NCI-H1048 (cell line): ENCODE data around the gene CD82.
A peak's percentile ranks its signal among the peaks of the same experiment; 100 is the strongest.

ENCODE experiments used
- DNase-seq: peaks from one replicate; lab custom pipeline; 2025; lab: John Stamatoyannopoulos, UW

CD82 gene, protein sequence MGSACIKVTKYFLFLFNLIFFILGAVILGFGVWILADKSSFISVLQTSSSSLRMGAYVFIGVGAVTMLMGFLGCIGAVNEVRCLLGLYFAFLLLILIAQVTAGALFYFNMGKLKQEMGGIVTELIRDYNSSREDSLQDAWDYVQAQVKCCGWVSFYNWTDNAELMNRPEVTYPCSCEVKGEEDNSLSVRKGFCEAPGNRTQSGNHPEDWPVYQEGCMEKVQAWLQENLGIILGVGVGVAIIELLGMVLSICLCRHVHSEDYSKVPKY

DNA sequence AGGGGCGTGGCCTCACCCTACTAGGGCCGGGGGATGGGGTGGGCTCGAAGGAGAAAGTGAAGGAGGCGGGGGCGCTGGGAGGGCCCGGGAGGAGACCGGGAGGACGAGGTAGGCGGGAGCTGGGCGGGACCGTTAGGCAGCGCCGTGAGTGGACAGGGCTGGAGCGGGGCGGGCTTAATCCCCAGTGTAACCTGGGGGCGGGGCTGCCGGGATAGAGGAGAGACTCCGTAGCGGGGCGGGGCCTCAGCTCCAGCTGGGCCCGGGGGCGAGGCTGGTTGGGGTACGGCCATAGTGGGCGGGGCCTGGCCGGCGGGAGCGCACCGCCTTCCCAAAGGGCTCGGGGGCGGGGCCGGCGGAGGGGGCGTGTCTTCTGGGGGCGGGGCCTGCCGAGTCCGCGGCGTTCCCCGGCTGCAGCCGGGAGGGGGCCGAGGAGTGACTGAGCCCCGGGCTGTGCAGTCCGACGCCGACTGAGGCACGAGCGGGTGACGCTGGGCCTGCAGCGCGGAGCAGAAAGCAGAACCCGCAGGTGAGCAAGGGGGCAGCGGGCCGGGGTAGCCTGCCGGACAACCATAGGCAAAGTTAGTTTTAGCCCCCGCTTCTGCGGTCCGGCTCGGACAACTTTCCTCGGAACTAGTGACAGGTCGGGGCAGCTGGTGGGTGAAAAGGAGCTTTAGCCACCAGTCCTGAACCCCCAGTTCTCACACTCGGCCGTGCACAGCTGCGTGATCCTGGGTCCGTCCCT lies at the start of gene CD82:
CD82 (plus strand) TSS at position 453 of the 742 bp plus-strand sequence. CDS start 29,000 bp downstream, outside the sequence.
- peak; percentile 98 for DNase-seq

GRCh38 chr11:44516688-44517507 lies 48.6 kb upstream of the CD82 start:
- DNase-seq = no peak

GRCh38 chr11:44517541-44517940 lies 47.9 kb upstream of the CD82 start:
- DNase-seq = no peak

GRCh38 chr11:44518968-44519550 lies 46.4 kb upstream of the CD82 start:
- DNase-seq = no peak

DNA sequence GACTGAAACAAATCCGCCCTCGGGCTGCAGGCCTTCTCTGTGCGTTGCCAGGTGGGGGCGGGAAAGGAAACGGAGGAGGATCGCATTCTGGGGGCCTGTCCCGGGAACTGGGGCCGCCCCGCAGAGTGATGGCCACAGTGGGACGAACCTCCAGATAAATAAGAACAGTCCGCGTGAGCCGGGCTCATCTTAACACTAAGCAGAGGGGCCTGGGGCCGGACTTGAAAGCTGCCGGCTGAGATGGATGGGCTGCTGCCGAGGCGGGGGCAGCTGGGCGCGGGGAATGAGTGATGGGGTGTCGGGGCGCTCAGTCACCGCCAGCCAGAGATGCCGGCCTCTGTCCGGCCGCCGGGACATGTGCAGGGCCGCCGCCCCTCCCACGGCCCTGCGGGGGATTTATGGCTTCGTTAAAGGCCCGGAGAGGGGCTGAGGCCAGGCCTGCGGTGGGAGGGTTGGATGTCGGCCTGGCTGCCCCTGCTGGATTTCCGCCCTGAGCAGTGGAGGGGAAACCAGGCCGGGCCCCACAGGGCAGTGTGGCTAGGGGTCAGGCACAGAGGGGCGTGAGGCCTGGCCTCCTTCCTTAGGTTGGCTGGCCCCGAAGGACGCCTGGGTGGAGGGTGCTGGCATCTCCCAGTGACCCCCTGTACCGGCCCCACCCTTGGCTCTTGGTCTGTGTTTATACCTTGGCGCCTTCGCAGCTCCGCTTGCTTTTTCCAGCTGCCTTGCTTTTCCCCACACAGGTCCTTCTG lies 45.3 kb upstream of the CD82 start:
- DNase-seq = no peak

DNA sequence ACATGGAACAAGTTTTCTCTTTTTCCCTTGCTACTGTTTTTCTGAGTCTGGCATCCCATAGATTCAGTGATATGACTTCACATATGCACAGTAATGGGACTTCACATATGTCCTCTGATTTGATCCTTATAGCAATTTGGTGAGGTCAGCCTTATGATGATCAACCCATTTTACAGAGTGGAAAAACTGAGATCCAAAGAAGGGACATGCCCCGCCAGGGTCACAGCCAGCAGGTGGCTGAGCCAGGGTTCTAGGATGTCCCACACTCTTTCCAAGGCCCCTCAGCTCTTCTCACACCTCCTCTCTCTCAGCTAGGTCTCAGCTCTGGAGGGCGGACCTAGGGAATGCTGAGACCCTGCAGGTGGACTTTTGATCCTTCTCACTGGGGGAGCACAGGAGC lies 44.3 kb upstream of the CD82 start:
- no peak for DNase-seq

- no peak for DNase-seq
Measured at GRCh38 chr11:44522294-44522693, 43.2 kb upstream of the CD82 start.

GRCh38 chr11:44524346-44524745 lies 41.1 kb upstream of the CD82 start:
- DNase-seq = no peak

DNA sequence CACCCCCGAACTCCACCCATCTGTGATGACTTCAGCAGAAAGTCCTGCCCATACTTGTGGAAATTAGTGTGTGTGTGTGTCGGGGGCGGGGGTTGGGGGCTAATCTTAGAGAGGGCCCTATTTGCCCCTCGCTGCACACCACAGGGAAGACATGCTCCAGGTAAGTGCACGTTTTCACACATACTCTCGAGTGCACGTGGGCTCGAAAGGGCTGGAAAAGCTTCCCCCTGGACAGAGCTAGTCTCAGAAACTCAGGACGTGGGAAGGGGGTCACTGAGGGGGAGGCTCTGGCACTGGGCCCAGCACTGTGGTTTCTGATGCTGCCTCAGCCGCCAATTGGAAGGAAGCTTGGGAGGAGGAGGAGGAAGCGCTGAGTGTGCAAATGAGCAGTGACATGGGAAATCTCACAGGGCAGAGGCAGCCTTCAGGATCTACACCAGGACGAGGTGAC lies 40.7 kb upstream of the CD82 start:
- no peak for DNase-seq

DNA sequence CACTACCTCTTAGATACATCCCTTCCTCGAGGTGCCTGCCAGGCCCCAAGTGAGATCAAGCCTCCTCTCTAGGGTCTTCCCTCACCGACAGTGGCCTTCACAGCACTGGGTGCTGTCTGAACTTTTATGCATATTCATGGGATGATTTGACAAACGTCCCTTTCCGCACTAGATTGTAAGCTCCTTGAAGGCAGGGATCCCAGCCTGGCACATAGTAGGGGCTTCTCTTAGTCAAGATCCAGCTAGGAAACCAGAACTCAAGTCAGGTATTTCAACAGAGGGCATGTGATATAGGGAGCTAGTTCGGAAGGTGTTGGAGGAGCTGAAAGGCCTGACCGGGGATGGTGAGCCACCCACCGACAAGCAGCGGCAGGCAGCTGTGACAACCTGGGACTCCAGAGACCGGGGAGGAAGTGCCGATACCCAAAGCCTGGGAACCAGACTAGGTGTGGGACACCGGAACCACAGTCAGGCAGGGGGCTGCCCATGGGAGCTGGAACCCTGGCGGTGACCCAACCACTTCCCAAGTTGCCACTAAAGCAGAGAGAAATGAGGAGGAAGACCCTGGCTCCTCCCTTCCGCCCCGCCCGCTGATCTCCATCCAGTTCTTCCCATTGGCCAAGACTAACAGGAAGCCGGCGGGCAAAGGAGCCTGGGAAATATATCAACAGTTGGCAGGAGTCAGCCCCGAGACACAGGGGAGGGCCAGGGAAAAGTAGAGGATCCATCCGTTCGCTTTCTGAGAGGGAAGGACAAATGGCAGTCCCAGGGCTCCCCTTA lies 39.8 kb upstream of the CD82 start:
- no peak for DNase-seq

DNA sequence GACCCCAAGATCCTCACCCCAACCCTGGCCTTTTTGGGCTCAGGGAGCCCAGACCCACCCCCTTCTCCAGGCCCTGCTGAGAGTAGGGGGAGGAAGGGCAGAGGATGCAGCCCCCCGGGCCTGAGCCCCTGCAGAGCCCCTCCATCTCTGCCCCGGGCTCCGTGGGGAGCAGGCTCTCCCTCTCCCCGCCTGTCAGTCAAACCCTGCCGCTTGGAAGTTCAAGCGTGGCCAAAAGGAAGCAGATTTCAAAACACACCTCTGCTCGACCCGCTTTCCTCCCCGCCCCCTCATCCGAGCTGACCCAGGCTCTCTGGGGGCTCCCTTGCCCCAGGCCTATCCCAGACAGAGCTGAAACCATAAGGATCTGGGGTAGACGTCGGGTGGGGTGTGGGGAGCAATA lies 39.0 kb upstream of the CD82 start:
- DNase-seq = no peak

DNA sequence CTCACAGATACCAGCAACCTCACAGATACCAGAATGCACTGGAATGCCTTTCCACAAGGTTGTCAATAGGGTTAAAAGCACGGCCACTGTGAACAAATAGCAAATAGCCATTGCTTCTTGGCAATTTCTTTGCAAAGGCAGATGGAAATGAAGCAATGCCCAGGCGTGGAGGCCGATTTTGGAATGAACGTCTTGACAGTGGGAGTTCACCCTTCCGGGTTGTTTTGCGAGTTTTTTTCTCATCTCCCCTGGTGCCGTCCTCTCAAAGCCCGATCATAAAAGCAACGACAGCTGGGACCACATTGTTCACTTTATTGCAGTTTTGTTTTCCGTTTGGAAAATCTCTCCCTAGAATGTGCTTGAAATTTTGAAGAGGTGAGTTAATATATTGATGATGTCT lies 38.0 kb upstream of the CD82 start:
- no peak for DNase-seq

GRCh38 chr11:44528103-44528502 lies 37.4 kb upstream of the CD82 start:
- no peak for DNase-seq

DNA sequence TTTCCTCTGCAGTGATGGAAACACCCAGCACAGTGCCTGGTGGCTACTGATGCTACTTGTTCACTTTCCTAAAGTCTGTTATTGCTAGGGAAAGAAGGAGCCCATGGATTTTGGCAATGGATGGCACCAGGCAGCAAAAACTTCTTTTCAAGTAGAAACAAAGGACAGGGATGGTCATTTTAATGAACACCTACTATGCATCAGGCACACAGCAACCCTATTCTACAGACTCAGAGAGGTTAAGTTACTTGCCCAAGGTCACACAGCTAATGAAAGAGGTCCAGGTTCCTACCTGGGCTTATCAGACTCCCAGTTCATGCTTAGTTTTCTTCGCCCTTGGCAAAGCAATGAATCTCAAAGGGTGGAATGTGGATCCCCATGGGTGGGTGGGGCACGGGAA lies 36.9 kb upstream of the CD82 start:
- DNase-seq = no peak

DNA sequence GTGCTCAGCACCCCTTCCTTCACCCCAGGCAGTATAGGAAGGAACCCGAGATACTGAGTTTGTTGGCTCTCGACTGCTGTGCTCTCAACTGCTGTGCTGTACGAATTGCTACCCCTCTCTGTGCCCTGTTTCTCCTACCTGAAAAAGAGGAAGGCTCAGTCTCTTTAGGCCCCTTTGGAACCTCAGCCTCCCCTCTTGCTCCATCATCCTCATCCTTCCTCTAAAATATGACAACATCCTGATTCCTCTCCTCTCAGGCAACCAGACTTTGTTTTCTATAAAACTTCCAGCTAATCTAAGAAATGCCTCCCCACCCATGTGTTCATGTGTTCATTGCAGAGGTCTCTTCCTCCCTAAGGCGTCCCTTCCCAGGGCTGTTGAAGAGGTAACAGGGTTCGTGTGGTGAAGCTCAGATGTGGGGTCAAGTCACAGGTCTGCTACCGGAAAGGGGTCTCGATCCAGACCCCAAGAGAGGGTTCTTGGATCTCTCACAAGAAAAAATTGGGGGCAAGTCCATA lies 35.5 kb upstream of the CD82 start:
- no peak for DNase-seq

DNA sequence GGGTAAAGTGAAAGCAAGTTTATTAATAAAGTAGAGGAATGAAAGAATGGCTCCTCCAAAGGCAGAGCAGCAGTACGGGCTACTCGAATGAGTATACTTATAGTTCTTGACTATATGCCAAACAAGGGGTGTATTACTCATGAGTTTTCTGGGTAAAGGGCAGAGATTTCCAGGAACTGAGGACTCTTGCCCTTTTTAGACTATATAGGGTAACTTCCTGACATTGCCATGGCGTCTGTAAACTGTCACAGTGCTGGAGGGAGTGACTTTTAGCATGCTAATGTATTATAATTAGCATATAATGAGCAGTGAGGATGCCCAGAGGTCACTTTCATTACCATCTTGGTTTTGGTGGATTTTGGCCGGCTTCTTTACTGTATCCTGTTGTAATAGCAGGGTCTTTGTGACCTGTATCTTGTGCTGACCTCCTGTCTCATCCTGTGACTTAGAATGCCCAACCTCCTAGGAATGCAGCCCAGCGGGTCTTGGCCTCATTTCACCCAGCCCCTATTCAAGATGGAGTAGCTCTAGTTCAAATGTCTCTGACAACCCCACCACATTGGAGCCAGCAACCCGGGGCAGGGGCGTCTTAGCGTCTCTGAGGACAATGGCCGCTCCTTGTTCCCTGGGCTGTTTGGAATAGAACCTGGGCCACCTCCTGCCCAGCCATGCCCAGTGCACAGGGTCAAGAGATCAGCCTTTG lies 34.9 kb upstream of the CD82 start:
- DNase-seq = no peak

DNA sequence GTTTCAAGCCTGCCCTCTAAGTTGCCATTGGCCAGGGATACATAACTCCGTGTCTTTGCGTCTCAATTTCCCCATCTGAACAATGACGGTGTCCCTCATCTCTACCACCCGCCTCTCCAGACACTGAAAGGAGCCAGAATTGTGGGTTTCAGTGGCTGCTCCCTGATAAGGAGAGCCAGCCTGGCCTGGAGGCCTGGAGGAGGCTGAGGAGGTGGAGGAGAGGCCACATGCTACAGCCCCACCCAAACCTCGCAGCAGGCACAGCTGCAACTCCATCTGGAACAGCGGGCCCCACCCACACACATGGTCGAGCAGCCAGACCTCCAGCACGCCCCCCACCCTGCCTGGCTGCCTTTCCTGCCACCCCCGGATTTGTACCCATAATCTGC lies 34.4 kb upstream of the CD82 start:
- DNase-seq = no peak

DNA sequence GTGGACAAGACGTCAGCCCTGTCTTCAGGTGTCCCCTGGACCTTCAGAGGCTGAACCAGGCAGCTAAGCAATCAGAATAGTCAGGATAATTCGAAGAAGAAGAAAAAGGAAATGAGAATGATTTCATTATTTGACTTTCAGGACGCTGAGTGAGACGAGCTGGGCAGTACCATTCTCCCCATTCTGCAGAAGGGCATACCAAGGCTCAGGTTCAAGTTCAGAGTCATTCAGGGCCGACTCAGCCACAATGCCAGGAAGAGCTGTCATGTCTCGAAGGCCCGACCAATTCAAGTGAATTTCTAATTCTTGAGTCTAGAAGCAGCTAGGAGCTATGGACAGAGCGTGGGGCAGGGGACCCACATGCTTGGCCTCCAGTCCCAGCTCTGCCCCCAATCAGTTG lies 33.8 kb upstream of the CD82 start:
- DNase-seq = no peak

DNA sequence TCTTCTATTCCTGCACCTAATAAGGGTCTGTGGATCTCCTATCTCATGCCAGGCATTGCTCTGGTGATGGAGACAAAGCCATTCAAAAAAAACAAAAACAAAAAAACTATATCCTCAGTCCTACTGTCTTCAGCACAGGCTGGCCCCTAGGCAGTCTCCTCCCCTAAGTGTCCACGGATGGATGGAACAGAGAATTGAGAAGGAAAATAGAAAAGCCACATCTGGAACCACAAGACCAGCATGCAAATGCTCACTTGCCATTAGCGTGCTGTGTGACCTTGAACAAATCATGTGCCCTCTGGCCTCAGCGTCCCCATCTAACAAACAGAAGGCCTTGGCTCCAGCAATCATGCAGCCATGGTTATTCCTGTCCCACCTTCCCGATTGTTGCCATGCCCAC lies 32.7 kb upstream of the CD82 start:
- DNase-seq = no peak
